HepG2 (cell line): ENCODE measurements around the gene COLGALT1. TPM values are rescaled to one million over a fixed set of nuclear protein-coding genes. Genes with fewer than 3 reads are reported as not detected.

Experiments
- KDM4B ChIP-seq: sonication (generic); formaldehyde crosslinking; IDR thresholded peaks from 2 replicates; pipeline ENCODE4 v1.4.0; 2020; ENCODE audit warnings: missing genetic modification reagents
- KLF13 ChIP-seq: sonication (generic); formaldehyde crosslinking; IDR thresholded peaks from 2 replicates; pipeline ENCODE4 v1.4.0; 2020; ENCODE audit warnings: mild to moderate bottlenecking, missing genetic modification reagents
- MAFG ChIP-seq: sonication (generic); formaldehyde crosslinking; IDR thresholded peaks from 2 replicates; pipeline ENCODE4 v1.5.1; 2020; ENCODE audit warnings: mild to moderate bottlenecking, missing genetic modification reagents
- MIXL1 ChIP-seq: IDR thresholded peaks from 2 replicates; pipeline ENCODE4 v1.6.1; 2016
- MTA3 ChIP-seq: sonication (generic); formaldehyde crosslinking; IDR thresholded peaks from 2 replicates; pipeline ENCODE4 v1.4.0; 2020; ENCODE audit warnings: missing genetic modification reagents
- NR2F6 ChIP-seq, 2 experiments: IDR thresholded peaks; 2 replicates each; pipeline ENCODE4 v1.6.1; 2016; ENCODE audit warnings: antibody characterized with exemption in 1 of 2, mild to moderate bottlenecking in 1 of 2
- PTBP1 ChIP-seq: fragments of 200-400 bp; formaldehyde crosslinking; IDR thresholded peaks from 2 replicates; pipeline ENCODE4 v1.6.1; 2018; ENCODE audit warnings: low read length, low read depth; ENCODE audit not compliant: poor library complexity, severe bottlenecking
- STAT5B ChIP-seq: sonication (generic); formaldehyde crosslinking; IDR thresholded peaks from 2 replicates; pipeline ENCODE4 v1.4.0; 2020; ENCODE audit warnings: missing genetic modification reagents
- TOE1 ChIP-seq: sonication (generic); formaldehyde crosslinking; IDR thresholded peaks from 2 replicates; pipeline ENCODE4 v1.4.0; 2020; ENCODE audit warnings: mild to moderate bottlenecking, missing genetic modification reagents
- TSC22D2 ChIP-seq: sonication (generic); formaldehyde crosslinking; IDR thresholded peaks from 2 replicates; pipeline ENCODE4 v1.5.1; 2020; ENCODE audit warnings: missing genetic modification reagents, mild to moderate bottlenecking, borderline replicate concordance
- ZNF737 ChIP-seq: sonication (generic); formaldehyde crosslinking; IDR thresholded peaks from 2 replicates; pipeline ENCODE4 v1.5.0; 2020; ENCODE audit warnings: missing genetic modification reagents, mild to moderate bottlenecking, borderline replicate concordance
- ZNF839 ChIP-seq: sonication (generic); formaldehyde crosslinking; IDR thresholded peaks from 2 replicates; pipeline ENCODE4 v1.4.0; 2020; ENCODE audit warnings: missing genetic modification reagents, mild to moderate bottlenecking, borderline replicate concordance
- ZZZ3 ChIP-seq: sonication (generic); formaldehyde crosslinking; IDR thresholded peaks from 2 replicates; pipeline ENCODE4 v1.4.0; 2020; ENCODE audit warnings: missing genetic modification reagents, mild to moderate bottlenecking, borderline replicate concordance
- polyA plus RNA-seq, 8 experiments: library from polyadenylated mRNA; depleted of rRNA in 3 of 8; stranded (reverse) in 7 of 8; unstranded in 1 of 8; fragments of >200 nt; fragmentation: Illumina TruSeq in 4 of 8; extraction: Trizol in 4 of 8; gene quantifications; 2 replicates each; pipeline versions ENCODE4 v1.2.1 to v1.2.3, GENCODE V29; 2011 to 2016; ENCODE audit warnings: low read depth in 4 of 8, missing spikeins in 1 of 8, mixed read lengths in 1 of 8; ENCODE audit not compliant: insufficient read depth in 1 of 8
- total RNA-seq, 5 experiments: library from RNA; depleted of rRNA; stranded (reverse); fragments of >200 nt; fragmentation: Illumina TruSeq; extraction: Trizol; gene quantifications; 2 replicates each; pipeline ENCODE4 v1.2.3, GENCODE V29; 2016; ENCODE audit warnings: low read depth in 1 of 5
- TF ChIP-seq, protein P1 (sequence below): sonication (generic); formaldehyde crosslinking; IDR thresholded peaks from 2 replicates; pipeline ENCODE4 v1.4.0; 2020; ENCODE audit warnings: missing genetic modification reagents
- TF ChIP-seq, protein P2 (sequence below): sonication (generic); formaldehyde crosslinking; IDR thresholded peaks from 2 replicates; pipeline ENCODE4 v1.4.0; 2020; ENCODE audit warnings: missing genetic modification reagents
- TF ChIP-seq, protein P3 (sequence below): IDR thresholded peaks from 2 replicates; pipeline ENCODE4 v1.6.1; 2016; ENCODE audit warnings: mild to moderate bottlenecking
- TF ChIP-seq, protein P4 (sequence below): sonication (generic); formaldehyde crosslinking; IDR thresholded peaks from 2 replicates; pipeline ENCODE4 v1.4.0; 2020; ENCODE audit warnings: missing genetic modification reagents

COLGALT1 gene
- total and polyA plus RNA-seq, 2 of the 13 experiments (the other 11 are each of a cell fraction or from before 2014, with no cell fraction given): 58.0 to 211 TPM

DNA sequence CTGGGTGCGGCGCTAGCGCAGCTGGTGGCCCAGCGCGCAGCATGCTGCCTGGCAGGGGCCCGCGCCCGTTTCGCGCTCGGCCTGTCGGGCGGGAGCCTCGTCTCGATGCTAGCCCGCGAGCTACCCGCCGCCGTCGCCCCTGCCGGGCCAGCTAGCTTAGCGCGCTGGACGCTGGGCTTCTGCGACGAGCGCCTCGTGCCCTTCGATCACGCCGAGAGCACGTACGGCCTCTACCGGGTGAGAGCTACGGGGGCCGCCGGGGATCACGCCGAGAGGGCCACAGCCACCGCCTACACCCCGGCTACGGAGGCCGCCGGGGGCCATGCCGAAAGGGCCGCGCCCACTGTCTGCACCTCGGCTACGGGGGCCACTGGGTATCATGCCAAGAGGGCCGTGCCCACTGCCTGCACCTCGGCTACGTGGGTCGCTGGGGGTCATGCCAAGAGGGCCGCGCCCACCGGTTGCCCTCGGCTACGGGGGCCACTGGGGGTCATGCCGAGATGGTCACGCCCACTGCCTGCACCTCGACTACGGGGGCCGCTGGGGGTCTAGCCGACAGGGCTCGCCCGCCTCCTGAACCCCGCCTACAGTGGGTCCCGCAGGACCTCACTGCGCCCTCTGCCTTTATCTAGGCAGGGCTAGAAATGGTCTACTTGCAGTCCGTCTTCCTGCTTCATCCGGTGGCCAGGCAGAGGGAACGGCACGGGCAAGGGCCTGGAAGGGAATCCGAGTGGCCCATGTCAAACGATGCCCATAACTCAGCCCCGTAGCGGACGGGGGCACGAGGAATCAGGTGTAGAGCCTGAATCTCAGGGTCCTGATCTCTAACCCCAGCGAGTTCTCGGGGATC lies 43.5 kb upstream of the COLGALT1 start (continued):
- TF ChIP-seq, protein P1, sequence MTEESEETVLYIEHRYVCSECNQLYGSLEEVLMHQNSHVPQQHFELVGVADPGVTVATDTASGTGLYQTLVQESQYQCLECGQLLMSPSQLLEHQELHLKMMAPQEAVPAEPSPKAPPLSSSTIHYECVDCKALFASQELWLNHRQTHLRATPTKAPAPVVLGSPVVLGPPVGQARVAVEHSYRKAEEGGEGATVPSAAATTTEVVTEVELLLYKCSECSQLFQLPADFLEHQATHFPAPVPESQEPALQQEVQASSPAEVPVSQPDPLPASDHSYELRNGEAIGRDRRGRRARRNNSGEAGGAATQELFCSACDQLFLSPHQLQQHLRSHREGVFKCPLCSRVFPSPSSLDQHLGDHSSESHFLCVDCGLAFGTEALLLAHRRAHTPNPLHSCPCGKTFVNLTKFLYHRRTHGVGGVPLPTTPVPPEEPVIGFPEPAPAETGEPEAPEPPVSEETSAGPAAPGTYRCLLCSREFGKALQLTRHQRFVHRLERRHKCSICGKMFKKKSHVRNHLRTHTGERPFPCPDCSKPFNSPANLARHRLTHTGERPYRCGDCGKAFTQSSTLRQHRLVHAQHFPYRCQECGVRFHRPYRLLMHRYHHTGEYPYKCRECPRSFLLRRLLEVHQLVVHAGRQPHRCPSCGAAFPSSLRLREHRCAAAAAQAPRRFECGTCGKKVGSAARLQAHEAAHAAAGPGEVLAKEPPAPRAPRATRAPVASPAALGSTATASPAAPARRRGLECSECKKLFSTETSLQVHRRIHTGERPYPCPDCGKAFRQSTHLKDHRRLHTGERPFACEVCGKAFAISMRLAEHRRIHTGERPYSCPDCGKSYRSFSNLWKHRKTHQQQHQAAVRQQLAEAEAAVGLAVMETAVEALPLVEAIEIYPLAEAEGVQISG (CRISPR knock-in tag): peak; percentile 84
- TF ChIP-seq MIXL1 (CRISPR knock-in tag): peak; percentile 10; the same call in 1 of the 2 replicates
- peak; percentile 50; the same call in 1 of the 2 replicates for TF ChIP-seq STAT5B (CRISPR knock-in tag)
- TF ChIP-seq ZNF737: no peak
- TF ChIP-seq, protein P2, sequence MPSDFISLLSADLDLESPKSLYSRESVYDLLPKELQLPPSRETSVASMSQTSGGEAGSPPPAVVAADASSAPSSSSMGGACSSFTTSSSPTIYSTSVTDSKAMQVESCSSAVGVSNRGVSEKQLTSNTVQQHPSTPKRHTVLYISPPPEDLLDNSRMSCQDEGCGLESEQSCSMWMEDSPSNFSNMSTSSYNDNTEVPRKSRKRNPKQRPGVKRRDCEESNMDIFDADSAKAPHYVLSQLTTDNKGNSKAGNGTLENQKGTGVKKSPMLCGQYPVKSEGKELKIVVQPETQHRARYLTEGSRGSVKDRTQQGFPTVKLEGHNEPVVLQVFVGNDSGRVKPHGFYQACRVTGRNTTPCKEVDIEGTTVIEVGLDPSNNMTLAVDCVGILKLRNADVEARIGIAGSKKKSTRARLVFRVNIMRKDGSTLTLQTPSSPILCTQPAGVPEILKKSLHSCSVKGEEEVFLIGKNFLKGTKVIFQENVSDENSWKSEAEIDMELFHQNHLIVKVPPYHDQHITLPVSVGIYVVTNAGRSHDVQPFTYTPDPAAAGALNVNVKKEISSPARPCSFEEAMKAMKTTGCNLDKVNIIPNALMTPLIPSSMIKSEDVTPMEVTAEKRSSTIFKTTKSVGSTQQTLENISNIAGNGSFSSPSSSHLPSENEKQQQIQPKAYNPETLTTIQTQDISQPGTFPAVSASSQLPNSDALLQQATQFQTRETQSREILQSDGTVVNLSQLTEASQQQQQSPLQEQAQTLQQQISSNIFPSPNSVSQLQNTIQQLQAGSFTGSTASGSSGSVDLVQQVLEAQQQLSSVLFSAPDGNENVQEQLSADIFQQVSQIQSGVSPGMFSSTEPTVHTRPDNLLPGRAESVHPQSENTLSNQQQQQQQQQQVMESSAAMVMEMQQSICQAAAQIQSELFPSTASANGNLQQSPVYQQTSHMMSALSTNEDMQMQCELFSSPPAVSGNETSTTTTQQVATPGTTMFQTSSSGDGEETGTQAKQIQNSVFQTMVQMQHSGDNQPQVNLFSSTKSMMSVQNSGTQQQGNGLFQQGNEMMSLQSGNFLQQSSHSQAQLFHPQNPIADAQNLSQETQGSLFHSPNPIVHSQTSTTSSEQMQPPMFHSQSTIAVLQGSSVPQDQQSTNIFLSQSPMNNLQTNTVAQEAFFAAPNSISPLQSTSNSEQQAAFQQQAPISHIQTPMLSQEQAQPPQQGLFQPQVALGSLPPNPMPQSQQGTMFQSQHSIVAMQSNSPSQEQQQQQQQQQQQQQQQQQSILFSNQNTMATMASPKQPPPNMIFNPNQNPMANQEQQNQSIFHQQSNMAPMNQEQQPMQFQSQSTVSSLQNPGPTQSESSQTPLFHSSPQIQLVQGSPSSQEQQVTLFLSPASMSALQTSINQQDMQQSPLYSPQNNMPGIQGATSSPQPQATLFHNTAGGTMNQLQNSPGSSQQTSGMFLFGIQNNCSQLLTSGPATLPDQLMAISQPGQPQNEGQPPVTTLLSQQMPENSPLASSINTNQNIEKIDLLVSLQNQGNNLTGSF (CRISPR knock-in tag): peak; percentile 90
- no peak for TF ChIP-seq KDM4B
- peak; percentile 65 for TF ChIP-seq NR2F6 (IDR thresholded peaks at IDR 0.05)
- TF ChIP-seq NR2F6 (CRISPR knock-in tag; IDR thresholded peaks at IDR 0.05): peak; percentile 74
- TF ChIP-seq, protein P3, sequence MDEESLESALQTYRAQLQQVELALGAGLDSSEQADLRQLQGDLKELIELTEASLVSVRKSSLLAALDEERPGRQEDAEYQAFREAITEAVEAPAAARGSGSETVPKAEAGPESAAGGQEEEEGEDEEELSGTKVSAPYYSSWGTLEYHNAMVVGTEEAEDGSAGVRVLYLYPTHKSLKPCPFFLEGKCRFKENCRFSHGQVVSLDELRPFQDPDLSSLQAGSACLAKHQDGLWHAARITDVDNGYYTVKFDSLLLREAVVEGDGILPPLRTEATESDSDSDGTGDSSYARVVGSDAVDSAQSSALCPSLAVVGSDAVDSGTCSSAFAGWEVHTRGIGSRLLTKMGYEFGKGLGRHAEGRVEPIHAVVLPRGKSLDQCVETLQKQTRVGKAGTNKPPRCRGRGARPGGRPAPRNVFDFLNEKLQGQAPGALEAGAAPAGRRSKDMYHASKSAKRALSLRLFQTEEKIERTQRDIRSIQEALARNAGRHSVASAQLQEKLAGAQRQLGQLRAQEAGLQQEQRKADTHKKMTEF (CRISPR knock-in tag): peak; percentile 98
- TF ChIP-seq KLF13: no peak
- TF ChIP-seq TSC22D2 (CRISPR knock-in tag): peak; percentile 81
- 0 out of 2 replicates have a peak, but pooled peaks have one; percentile 71 for TF ChIP-seq MAFG (CRISPR knock-in tag)
- TF ChIP-seq ZNF839 (CRISPR knock-in tag): 0 out of 2 replicates have a peak, but pooled peaks have one; percentile 26
- TF ChIP-seq TOE1 (CRISPR knock-in tag): no peak
- no peak for TF ChIP-seq PTBP1
- no peak for TF ChIP-seq MTA3 (CRISPR knock-in tag)
- TF ChIP-seq, protein P4, sequence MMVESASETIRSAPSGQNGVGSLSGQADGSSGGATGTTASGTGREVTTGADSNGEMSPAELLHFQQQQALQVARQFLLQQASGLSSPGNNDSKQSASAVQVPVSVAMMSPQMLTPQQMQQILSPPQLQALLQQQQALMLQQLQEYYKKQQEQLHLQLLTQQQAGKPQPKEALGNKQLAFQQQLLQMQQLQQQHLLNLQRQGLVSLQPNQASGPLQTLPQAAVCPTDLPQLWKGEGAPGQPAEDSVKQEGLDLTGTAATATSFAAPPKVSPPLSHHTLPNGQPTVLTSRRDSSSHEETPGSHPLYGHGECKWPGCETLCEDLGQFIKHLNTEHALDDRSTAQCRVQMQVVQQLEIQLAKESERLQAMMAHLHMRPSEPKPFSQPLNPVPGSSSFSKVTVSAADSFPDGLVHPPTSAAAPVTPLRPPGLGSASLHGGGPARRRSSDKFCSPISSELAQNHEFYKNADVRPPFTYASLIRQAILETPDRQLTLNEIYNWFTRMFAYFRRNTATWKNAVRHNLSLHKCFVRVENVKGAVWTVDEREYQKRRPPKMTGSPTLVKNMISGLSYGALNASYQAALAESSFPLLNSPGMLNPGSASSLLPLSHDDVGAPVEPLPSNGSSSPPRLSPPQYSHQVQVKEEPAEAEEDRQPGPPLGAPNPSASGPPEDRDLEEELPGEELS (CRISPR knock-in tag): no peak
- peak; percentile 96 for TF ChIP-seq ZZZ3
